ENCODE results near the gene WNT2B.

DNA sequence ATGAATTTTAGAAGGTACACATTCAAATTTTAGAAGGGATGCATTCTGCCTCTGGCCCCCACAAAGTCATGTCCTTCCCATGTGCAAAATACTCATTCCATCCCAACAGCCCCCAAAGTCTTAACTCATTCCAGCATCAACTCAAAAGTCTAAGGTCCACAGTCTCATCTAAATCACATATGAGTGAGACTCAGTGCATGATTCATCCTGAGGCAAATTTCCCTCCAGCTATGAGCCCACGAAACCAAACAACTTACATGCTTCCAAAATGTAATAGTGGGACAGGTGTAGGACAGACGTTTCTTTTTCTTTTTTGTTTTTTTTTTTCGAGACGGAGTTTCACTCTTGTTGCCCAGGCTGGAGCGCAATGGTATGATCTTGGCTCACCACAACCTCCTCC, 12.5 kb upstream of the WNT2B start:
- no peak for TF ChIP-seq ZNF23 (tag by site-specific recombination; IDR thresholded peaks at IDR 0.05; ENCODE audit: borderline replicate concordance)
- TF ChIP-seq, protein P1, sequence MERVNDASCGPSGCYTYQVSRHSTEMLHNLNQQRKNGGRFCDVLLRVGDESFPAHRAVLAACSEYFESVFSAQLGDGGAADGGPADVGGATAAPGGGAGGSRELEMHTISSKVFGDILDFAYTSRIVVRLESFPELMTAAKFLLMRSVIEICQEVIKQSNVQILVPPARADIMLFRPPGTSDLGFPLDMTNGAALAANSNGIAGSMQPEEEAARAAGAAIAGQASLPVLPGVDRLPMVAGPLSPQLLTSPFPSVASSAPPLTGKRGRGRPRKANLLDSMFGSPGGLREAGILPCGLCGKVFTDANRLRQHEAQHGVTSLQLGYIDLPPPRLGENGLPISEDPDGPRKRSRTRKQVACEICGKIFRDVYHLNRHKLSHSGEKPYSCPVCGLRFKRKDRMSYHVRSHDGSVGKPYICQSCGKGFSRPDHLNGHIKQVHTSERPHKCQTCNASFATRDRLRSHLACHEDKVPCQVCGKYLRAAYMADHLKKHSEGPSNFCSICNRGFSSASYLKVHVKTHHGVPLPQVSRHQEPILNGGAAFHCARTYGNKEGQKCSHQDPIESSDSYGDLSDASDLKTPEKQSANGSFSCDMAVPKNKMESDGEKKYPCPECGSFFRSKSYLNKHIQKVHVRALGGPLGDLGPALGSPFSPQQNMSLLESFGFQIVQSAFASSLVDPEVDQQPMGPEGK (tag by site-specific recombination; IDR thresholded peaks at IDR 0.05) = no peak
- no peak for TF ChIP-seq ZNF324 (tag by site-specific recombination; IDR thresholded peaks at IDR 0.05)
- TF ChIP-seq ZNF112 (tag by site-specific recombination; IDR thresholded peaks at IDR 0.05) = no peak
- no peak for TF ChIP-seq ZNF830 (tag by site-specific recombination; IDR thresholded peaks at IDR 0.05; ENCODE audit: low read depth)
